Measurements from ENCODE around the gene SCD.

DNA sequence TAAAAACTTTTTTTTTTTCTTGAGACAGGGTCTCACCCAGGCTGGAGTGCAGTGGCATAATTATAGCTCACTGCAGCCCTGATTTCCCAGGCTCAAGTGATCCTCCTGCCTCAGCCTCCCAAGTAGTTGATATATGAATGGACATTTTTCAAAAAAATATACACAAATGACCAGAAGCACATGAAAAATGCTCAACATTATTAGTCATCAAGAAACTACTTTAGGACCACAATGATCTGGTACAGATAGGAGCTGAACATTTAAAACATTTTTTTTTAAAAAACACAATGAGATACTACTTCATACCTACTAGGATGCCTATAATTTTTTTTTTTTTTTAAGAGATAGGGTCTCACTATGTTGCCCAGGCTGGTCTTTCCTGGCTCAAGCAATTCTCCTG is 21.7 kb downstream of the SCD start:
- TF ChIP-seq, protein P1, sequence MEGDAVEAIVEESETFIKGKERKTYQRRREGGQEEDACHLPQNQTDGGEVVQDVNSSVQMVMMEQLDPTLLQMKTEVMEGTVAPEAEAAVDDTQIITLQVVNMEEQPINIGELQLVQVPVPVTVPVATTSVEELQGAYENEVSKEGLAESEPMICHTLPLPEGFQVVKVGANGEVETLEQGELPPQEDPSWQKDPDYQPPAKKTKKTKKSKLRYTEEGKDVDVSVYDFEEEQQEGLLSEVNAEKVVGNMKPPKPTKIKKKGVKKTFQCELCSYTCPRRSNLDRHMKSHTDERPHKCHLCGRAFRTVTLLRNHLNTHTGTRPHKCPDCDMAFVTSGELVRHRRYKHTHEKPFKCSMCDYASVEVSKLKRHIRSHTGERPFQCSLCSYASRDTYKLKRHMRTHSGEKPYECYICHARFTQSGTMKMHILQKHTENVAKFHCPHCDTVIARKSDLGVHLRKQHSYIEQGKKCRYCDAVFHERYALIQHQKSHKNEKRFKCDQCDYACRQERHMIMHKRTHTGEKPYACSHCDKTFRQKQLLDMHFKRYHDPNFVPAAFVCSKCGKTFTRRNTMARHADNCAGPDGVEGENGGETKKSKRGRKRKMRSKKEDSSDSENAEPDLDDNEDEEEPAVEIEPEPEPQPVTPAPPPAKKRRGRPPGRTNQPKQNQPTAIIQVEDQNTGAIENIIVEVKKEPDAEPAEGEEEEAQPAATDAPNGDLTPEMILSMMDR (IDR thresholded peaks at IDR 0.05): no peak
- TF ChIP-seq POLR2A (IDR thresholded peaks at IDR 0.05): no peak

All from thyroid gland (tissue), 4 donors.